ENCODE measurements around the gene THSD4. TPM values are rescaled to one million over a fixed set of nuclear protein-coding genes. Genes with fewer than 3 reads are reported as not detected.

The THSD4 gene
- total RNA-seq, 2 experiments from 2014 or later: not detected

DNA sequence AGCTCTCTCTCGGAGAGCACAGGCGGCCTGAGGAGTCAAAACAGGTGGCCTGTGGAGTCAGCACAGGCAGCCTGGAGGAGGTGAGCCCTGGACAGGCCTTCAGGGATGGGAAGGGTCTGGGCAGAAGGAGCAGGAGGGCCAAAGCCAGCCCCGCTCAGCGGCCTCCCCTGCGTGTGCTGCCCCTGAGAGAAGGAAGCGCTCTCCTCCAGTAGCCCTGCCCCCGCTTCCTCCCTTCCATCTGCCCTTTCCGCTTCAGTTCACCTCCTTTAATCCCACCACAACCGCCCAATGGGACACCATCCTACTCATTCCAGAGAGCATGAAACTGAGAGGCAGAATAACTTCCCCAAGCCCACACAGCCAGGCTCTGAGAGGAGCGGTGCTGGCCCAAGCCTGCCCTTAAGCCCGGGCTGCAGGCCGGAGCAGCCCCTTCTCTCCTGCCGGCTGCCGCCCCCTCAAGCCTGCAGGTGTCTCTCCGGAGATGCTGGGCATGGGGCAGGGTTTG, 691.9 kb downstream of the THSD4 start:
- intact Hi-C loops (cut with micrococcal nuclease): no loop called here
- H3K9me3 Mint-ChIP-seq: no peaks in the 10 kb centered on the region
- ChIA-PET CTCF (no interaction called here), POLR2A (no interaction called here)
- H3K36me3 Mint-ChIP-seq: no peaks in the 10 kb centered on the region
- H3K27ac Mint-ChIP-seq: no peak overlapping the region
- H3K27me3 Mint-ChIP-seq: peaks cover 5% of the 10 kb centered on the region
- no peak overlapping the region for H3K4me3 Mint-ChIP-seq
- DNase-seq: no peak
- no peaks in the 10 kb centered on the region for H3K4me1 Mint-ChIP-seq (ENCODE audit: low read depth)

DNA sequence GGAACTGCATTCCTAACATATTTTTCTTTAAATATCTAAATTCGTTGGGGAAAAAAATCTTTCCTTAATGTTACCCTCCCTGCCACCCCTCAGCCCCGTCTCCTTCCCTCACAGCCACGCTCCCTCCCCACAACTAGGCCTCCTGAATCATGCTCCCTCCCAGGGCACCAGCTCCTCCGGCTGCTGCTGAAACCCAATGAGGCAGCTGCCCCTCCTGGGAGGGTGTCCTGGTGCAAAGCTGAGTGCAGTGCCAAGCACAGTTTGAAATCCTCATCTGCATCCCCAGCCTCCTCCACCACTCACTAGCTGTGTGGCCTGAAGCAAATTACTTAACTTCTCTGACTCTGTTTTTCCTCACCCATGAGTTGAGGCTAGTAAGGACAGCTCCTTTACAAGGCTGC, 692.4 kb downstream of the THSD4 start:
- Mint-ChIP-seq H3K27ac (no peak overlapping the region), H3K9me3 (no peaks in the 10 kb centered on the region), H3K36me3 (no peaks in the 10 kb centered on the region), H3K4me1 (ENCODE audit: low read depth) (no peaks in the 10 kb centered on the region), H3K27me3 (peaks cover 2% of the 10 kb centered on the region), H3K4me3 (no peak overlapping the region)
- CTCF ChIA-PET: no interaction called here
- no peak for DNase-seq
- POLR2A ChIA-PET: no interaction called here
- intact Hi-C loops (cut with micrococcal nuclease): no loop called here

DNA sequence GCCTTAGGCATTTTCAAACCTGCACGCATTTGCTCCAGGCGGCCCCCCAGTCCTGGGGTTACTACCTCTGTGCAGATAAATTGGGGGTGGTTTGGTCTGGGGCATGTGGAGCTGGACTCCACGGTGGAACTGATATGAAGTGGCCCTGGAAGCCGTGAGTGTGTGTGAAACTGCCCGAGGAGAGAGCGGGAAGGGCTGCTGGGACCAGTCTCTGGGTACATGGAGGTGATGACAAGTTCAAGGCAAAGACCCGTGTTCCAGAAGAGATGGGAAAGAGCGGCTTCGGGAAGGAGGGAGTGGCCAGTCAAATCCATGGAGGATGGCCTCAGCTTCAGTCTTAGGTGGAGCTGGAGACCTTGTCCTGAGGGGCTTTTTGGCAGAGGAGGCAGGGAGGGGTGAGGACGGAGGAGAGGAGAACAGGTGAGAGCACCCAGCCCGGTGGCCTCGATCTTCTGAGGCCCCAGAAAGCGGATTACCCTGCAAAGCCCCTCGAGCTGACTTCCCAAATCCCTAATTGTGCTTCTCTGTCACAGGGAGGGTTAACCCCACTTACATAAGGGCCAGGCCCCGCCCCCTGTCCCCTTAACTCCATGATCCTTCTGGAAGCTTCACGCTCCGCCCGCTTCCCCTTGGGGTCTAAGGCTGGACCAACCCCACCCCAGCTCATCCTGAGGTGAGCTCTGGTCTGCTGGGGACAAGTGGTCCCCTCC, 693.2 kb downstream of the THSD4 start:
- no peak overlapping the region for H3K4me3 Mint-ChIP-seq
- H3K27me3 Mint-ChIP-seq: peaks cover 2% of the 10 kb centered on the region
- ChIA-PET CTCF (no interaction called here), POLR2A (no interaction called here)
- no peaks in the 10 kb centered on the region for H3K9me3 Mint-ChIP-seq
- no peak for DNase-seq
- intact Hi-C loops (cut with micrococcal nuclease): no loop called here
- H3K36me3 Mint-ChIP-seq: no peaks in the 10 kb centered on the region
- H3K4me1 Mint-ChIP-seq (ENCODE audit: low read depth): no peaks in the 10 kb centered on the region
- H3K27ac Mint-ChIP-seq: no peak overlapping the region

DNA sequence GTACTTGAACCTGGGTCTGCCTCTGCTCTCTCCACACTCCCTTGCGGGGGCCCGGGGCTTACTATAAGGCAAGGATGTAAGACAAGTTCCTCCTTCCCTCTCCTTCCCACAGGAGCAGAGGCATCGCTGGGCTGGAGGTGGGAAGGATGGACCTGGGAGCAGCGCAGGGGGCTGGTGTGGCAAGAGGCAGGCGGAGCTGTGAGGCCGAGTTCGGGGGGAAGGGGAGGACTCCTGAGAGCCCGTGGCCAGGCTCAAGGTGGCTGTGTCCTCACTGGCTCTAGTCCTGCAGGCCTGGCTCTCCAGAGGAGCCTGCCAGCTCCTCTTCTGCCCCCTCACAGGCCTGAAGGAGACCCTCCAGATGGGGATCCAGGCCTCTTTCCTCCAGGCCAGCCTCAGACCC, 694.1 kb downstream of the THSD4 start:
- Mint-ChIP-seq H3K27ac (no peak overlapping the region), H3K4me1 (ENCODE audit: low read depth) (no peaks in the 10 kb centered on the region), H3K27me3 (peaks cover 2% of the 10 kb centered on the region), H3K4me3 (no peak overlapping the region), H3K9me3 (no peaks in the 10 kb centered on the region), H3K36me3 (no peaks in the 10 kb centered on the region)
- intact Hi-C loops (cut with micrococcal nuclease): no loop called here
- ChIA-PET POLR2A (no interaction called here), CTCF (no interaction called here)
- no peak for DNase-seq

- no peaks in the 10 kb centered on the region for H3K4me1 Mint-ChIP-seq (ENCODE audit: low read depth)
- peaks cover 2% of the 10 kb centered on the region for H3K27me3 Mint-ChIP-seq
- no peak within 1 kb of the TSS for H3K4me3 Mint-ChIP-seq
- intact Hi-C loops (cut with micrococcal nuclease): no loop called here
- H3K36me3 Mint-ChIP-seq: no peaks in the 10 kb centered on the region
- H3K9me3 Mint-ChIP-seq: no peaks in the 10 kb centered on the region
- DNase-seq: no peak
- no peak within 1 kb of the TSS for H3K27ac Mint-ChIP-seq
- POLR2A ChIA-PET: no interaction called here
- CTCF ChIA-PET: no interaction called here
Measured at GRCh38 chr15:71810256-71811035, 695.2 kb downstream of the THSD4 start, which contains the start of gene NR2E3. Gene NR2E3, plus strand, starts transcription at chr15:71810554. Its CDS starts 190 bp downstream, at chr15:71810744.

GRCh38 chr15:71811036-71811736, 695.9 kb downstream of the THSD4 start:
- no peak overlapping the region for H3K4me3 Mint-ChIP-seq
- ChIA-PET POLR2A (no interaction called here), CTCF (no interaction called here)
- no peaks in the 10 kb centered on the region for H3K9me3 Mint-ChIP-seq
- H3K27ac Mint-ChIP-seq: no peak overlapping the region
- intact Hi-C loops (cut with micrococcal nuclease): no loop called here
- H3K4me1 Mint-ChIP-seq (ENCODE audit: low read depth): no peaks in the 10 kb centered on the region
- peaks cover 2% of the 10 kb centered on the region for H3K27me3 Mint-ChIP-seq
- H3K36me3 Mint-ChIP-seq: no peaks in the 10 kb centered on the region
- DNase-seq: no peak

GRCh38 chr15:71811752-71812735, 696.8 kb downstream of the THSD4 start:
- ChIA-PET CTCF (no interaction called here), POLR2A (no interaction called here)
- peaks cover 2% of the 10 kb centered on the region for H3K27me3 Mint-ChIP-seq
- intact Hi-C loops (cut with micrococcal nuclease): no loop called here
- no peak for DNase-seq
- no peak overlapping the region for H3K4me3 Mint-ChIP-seq
- H3K36me3 Mint-ChIP-seq: no peaks in the 10 kb centered on the region
- H3K4me1 Mint-ChIP-seq (ENCODE audit: low read depth): no peaks in the 10 kb centered on the region
- H3K9me3 Mint-ChIP-seq: no peaks in the 10 kb centered on the region
- no peak overlapping the region for H3K27ac Mint-ChIP-seq

GRCh38 chr15:71812966-71813722, 697.9 kb downstream of the THSD4 start:
- H3K27me3 Mint-ChIP-seq: peaks cover 2% of the 10 kb centered on the region
- intact Hi-C loops (cut with micrococcal nuclease): no loop called here
- no peak overlapping the region for H3K4me3 Mint-ChIP-seq
- peaks cover 4% of the 10 kb centered on the region for H3K9me3 Mint-ChIP-seq
- no peaks in the 10 kb centered on the region for H3K4me1 Mint-ChIP-seq (ENCODE audit: low read depth)
- H3K36me3 Mint-ChIP-seq: no peaks in the 10 kb centered on the region
- ChIA-PET CTCF (interaction anchor here (1.0 kb wide), 1 partner anchor 11 kb away, joined by 3 read pairs; no protein-coding TSS in a partner anchor), POLR2A (no interaction called here)
- DNase-seq: no peak
- no peak overlapping the region for H3K27ac Mint-ChIP-seq

- DNase-seq: no peak
- no peaks in the 10 kb centered on the region for H3K27me3 Mint-ChIP-seq
- no peak overlapping the region for H3K4me3 Mint-ChIP-seq
- POLR2A ChIA-PET: no interaction called here
- intact Hi-C loops (cut with micrococcal nuclease): no loop called here
- H3K4me1 Mint-ChIP-seq (ENCODE audit: low read depth): no peaks in the 10 kb centered on the region
- no peak overlapping the region for H3K27ac Mint-ChIP-seq
- CTCF ChIA-PET: interaction anchor here (1.0 kb wide), 1 partner anchor 11 kb away, joined by 3 read pairs; no protein-coding TSS in a partner anchor
- no peaks in the 10 kb centered on the region for H3K36me3 Mint-ChIP-seq
- H3K9me3 Mint-ChIP-seq: peaks cover 10% of the 10 kb centered on the region
Measured at GRCh38 chr15:71813723-71814470, 698.6 kb downstream of the THSD4 start.

- H3K4me3 Mint-ChIP-seq: no peak overlapping the region
- H3K27me3 Mint-ChIP-seq: no peaks in the 10 kb centered on the region
- DNase-seq: no peak
- peaks cover 23% of the 10 kb centered on the region for H3K9me3 Mint-ChIP-seq
- POLR2A ChIA-PET: no interaction called here
- no peaks in the 10 kb centered on the region for H3K4me1 Mint-ChIP-seq (ENCODE audit: low read depth)
- CTCF ChIA-PET: no interaction called here
- no peak overlapping the region for H3K27ac Mint-ChIP-seq
- intact Hi-C loops (cut with micrococcal nuclease): no loop called here
- H3K36me3 Mint-ChIP-seq: no peaks in the 10 kb centered on the region
Measured at GRCh38 chr15:71815301-71815700, 700.0 kb downstream of the THSD4 start.

DNA sequence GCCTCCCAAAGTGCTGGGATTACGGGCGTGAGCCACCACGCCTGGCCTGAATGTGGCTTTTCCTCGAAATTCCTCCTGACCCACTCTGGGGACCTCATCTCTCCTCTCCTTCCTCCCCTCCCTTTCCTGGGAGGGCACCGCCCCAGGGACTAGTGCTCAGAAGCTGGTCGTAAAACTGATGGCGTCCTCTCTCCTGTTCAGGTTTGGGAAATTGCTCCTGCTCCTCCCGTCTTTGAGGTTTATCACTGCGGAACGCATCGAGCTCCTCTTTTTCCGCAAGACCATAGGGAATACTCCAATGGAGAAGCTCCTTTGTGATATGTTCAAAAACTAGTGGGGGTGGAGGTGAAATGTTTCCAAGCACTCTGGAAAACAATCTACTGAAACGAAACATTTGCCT, 702.1 kb downstream of the THSD4 start:
- intact Hi-C loops (cut with micrococcal nuclease): no loop called here
- POLR2A ChIA-PET: no interaction called here
- H3K4me3 Mint-ChIP-seq: no peak overlapping the region
- H3K27me3 Mint-ChIP-seq: no peaks in the 10 kb centered on the region
- no peak overlapping the region for H3K27ac Mint-ChIP-seq
- peaks cover 41% of the 10 kb centered on the region for H3K9me3 Mint-ChIP-seq
- no peak for DNase-seq
- peaks cover 11% of the 10 kb centered on the region for H3K36me3 Mint-ChIP-seq
- no peaks in the 10 kb centered on the region for H3K4me1 Mint-ChIP-seq (ENCODE audit: low read depth)
- CTCF ChIA-PET: interaction anchor here (1.2 kb wide), 1 partner anchor 15 kb away, joined by 3 read pairs; no protein-coding TSS in a partner anchor

All from activated CD4-positive, alpha-beta memory T cell treated with anti-CD3 and anti-CD28 coated beads for 36 hours (primary cell).